Activated naive CD8-positive, alpha-beta T cell treated with anti-CD3 and anti-CD28 coated beads for 36 hours (primary cell): Measurements from ENCODE around the gene SLC38A3. TPM values are rescaled to one million over a fixed set of nuclear protein-coding genes. Genes with fewer than 3 reads are reported as not detected.

Experiments
- total RNA-seq, 2 experiments: library from RNA; stranded (reverse); gene quantifications; one replicate each; pipeline ENCODE4 v1.2.3, GENCODE V29; 2021

Gene SLC38A3
- total RNA-seq, 2 experiments from 2014 or later: 0.18 TPM; not detected in 1

Other genes starting within 250 kb of the SLC38A3 start
- gene RBM5, start 116.4 kb upstream of the SLC38A3 start, total RNA-seq: 100 to 1,000 TPM in 1 of 2 experiments, 10 to 100 TPM in 1; 99.8 to 102 TPM
- gene SEMA3F, start 49.9 kb upstream of the SLC38A3 start, total RNA-seq: under 1 TPM; 0.10 to 0.28 TPM
- under 1 TPM in 1 of 2 experiments, not detected in 1; 0.12 TPM for gene GNAT1, start 13.7 kb upstream of the SLC38A3 start, total RNA-seq
- gene GNAI2, start 30.9 kb downstream of the SLC38A3 start, total RNA-seq: 100 to 1,000 TPM; 211 to 217 TPM
- gene SEMA3B, start 63.9 kb downstream of the SLC38A3 start, total RNA-seq: 1 to 10 TPM; 1.2 to 1.6 TPM
- not detected for gene LSMEM2, start 73.8 kb downstream of the SLC38A3 start, total RNA-seq
- gene IFRD2, start 87.2 kb downstream of the SLC38A3 start, total RNA-seq: 100 to 1,000 TPM; 177 to 182 TPM
- 1 to 10 TPM; 6.0 to 6.8 TPM for gene HYAL3, start 94.1 kb downstream of the SLC38A3 start, total RNA-seq
- gene NAA80, start 94.1 kb downstream of the SLC38A3 start, total RNA-seq: 10 to 100 TPM; 16.3 to 16.7 TPM
- gene HYAL1, start 98.3 kb downstream of the SLC38A3 start, total RNA-seq: under 1 TPM in 1 of 2 experiments, not detected in 1; 0.35 TPM
- 1 to 10 TPM; 6.5 to 6.8 TPM for gene HYAL2, start 117.5 kb downstream of the SLC38A3 start, total RNA-seq
- 10 to 100 TPM; 26.8 to 29.1 TPM for gene TUSC2, start 123.0 kb downstream of the SLC38A3 start, total RNA-seq
- 10 to 100 TPM; 51.7 to 53.7 TPM for gene RASSF1, start 135.6 kb downstream of the SLC38A3 start, total RNA-seq
- gene ZMYND10, start 140.5 kb downstream of the SLC38A3 start, total RNA-seq: under 1 TPM; 0.39 to 0.74 TPM
- 10 to 100 TPM; 41.1 to 43.8 TPM for gene NPRL2, start 145.5 kb downstream of the SLC38A3 start, total RNA-seq
- 10 to 100 TPM; 19.4 to 19.5 TPM for gene CYB561D2, start 145.6 kb downstream of the SLC38A3 start, total RNA-seq
- gene TMEM115, start 154.2 kb downstream of the SLC38A3 start, total RNA-seq: 10 to 100 TPM; 19.0 to 20.2 TPM